ENCODE data around the gene TMEM87B.

The TMEM87B gene

GRCh38 chr2:112144966-112145365 lies 89.9 kb downstream of the TMEM87B start:
- H3K36me3 ChIP-seq (ENCODE audit: insufficient read depth, low read length): no peaks in the 10 kb centered on the region
- no peak overlapping the region for H3K4me2 ChIP-seq (ENCODE audit: low read length)

GRCh38 chr2:112147382-112148168 lies 92.5 kb downstream of the TMEM87B start:
- no peaks in the 10 kb centered on the region for H3K36me3 ChIP-seq (ENCODE audit: insufficient read depth, low read length)
- no peak overlapping the region for H3K4me3 ChIP-seq (ENCODE audit: low read length)
- peak overlapping the region; percentile 21 for H3K9ac ChIP-seq (ENCODE audit: low read depth, low read length)
- H3K4me1 ChIP-seq (ENCODE audit: control insufficient read depth, insufficient read depth, low read length): peaks cover 28% of the 10 kb centered on the region
- no peaks in the 10 kb centered on the region for H3K27me3 ChIP-seq (ENCODE audit: control insufficient read depth, insufficient read depth, low read length)
- H3K4me2 ChIP-seq (ENCODE audit: low read length): peak overlapping the region; percentile 16
- no peaks in the 10 kb centered on the region for H3K9me3 ChIP-seq (replicated peaks; ENCODE audit: low read length)

More at GRCh38 chr2:112144966-112145365, 89.9 kb downstream of the TMEM87B start:
- peaks cover 19% of the 10 kb centered on the region for H3K4me1 ChIP-seq (ENCODE audit: control insufficient read depth, insufficient read depth, low read length)
- no peak overlapping the region for H3K4me3 ChIP-seq (ENCODE audit: low read length)
- H3K9ac ChIP-seq (ENCODE audit: low read depth, low read length): no peak overlapping the region
- H3K9me3 ChIP-seq (replicated peaks; ENCODE audit: low read length): no peaks in the 10 kb centered on the region
- H3K27me3 ChIP-seq (ENCODE audit: control insufficient read depth, insufficient read depth, low read length): no peaks in the 10 kb centered on the region

- H3K9me3 ChIP-seq (replicated peaks; ENCODE audit: low read length): no peaks in the 10 kb centered on the region
- no peak overlapping the region for H3K4me3 ChIP-seq (ENCODE audit: low read length)
- no peak overlapping the region for H3K9ac ChIP-seq (ENCODE audit: low read depth, low read length)
- H3K4me1 ChIP-seq (ENCODE audit: control insufficient read depth, insufficient read depth, low read length): peaks cover 33% of the 10 kb centered on the region
- no peak overlapping the region for H3K4me2 ChIP-seq (ENCODE audit: low read length)
- H3K36me3 ChIP-seq (ENCODE audit: insufficient read depth, low read length): no peaks in the 10 kb centered on the region
- H3K27me3 ChIP-seq (ENCODE audit: control insufficient read depth, insufficient read depth, low read length): no peaks in the 10 kb centered on the region
Measured at GRCh38 chr2:112148477-112148876, 93.4 kb downstream of the TMEM87B start.

GRCh38 chr2:112149194-112149593 lies 94.1 kb downstream of the TMEM87B start:
- peaks cover 35% of the 10 kb centered on the region for H3K4me1 ChIP-seq (ENCODE audit: control insufficient read depth, insufficient read depth, low read length)
- H3K4me2 ChIP-seq (ENCODE audit: low read length): no peak overlapping the region
- no peaks in the 10 kb centered on the region for H3K36me3 ChIP-seq (ENCODE audit: insufficient read depth, low read length)
- no peak overlapping the region for H3K9ac ChIP-seq (ENCODE audit: low read depth, low read length)
- no peaks in the 10 kb centered on the region for H3K9me3 ChIP-seq (replicated peaks; ENCODE audit: low read length)
- no peak overlapping the region for H3K4me3 ChIP-seq (ENCODE audit: low read length)
- H3K27me3 ChIP-seq (ENCODE audit: control insufficient read depth, insufficient read depth, low read length): no peaks in the 10 kb centered on the region

GRCh38 chr2:112149866-112150435 lies 94.9 kb downstream of the TMEM87B start:
- Histone ChIP-seq H3K4me1 (ENCODE audit: control insufficient read depth, insufficient read depth, low read length) (peaks cover 35% of the 10 kb centered on the region), H3K4me2 (ENCODE audit: low read length) (no peak overlapping the region), H3K27me3 (ENCODE audit: control insufficient read depth, insufficient read depth, low read length) (no peaks in the 10 kb centered on the region), H3K4me3 (ENCODE audit: low read length) (no peak overlapping the region), H3K36me3 (ENCODE audit: insufficient read depth, low read length) (no peaks in the 10 kb centered on the region), H3K9ac (ENCODE audit: low read depth, low read length) (peak overlapping the region; percentile 57), H3K9me3 (replicated peaks; ENCODE audit: low read length) (no peaks in the 10 kb centered on the region)

GRCh38 chr2:112150447-112150846 lies 95.4 kb downstream of the TMEM87B start:
- Histone ChIP-seq H3K36me3 (ENCODE audit: insufficient read depth, low read length) (no peaks in the 10 kb centered on the region), H3K9me3 (replicated peaks; ENCODE audit: low read length) (no peaks in the 10 kb centered on the region), H3K27me3 (ENCODE audit: control insufficient read depth, insufficient read depth, low read length) (no peaks in the 10 kb centered on the region), H3K4me2 (ENCODE audit: low read length) (no peak overlapping the region), H3K4me1 (ENCODE audit: control insufficient read depth, insufficient read depth, low read length) (peaks cover 38% of the 10 kb centered on the region), H3K4me3 (ENCODE audit: low read length) (no peak overlapping the region), H3K9ac (ENCODE audit: low read depth, low read length) (peak overlapping the region; percentile 64)

GRCh38 chr2:112150851-112151250 lies 95.8 kb downstream of the TMEM87B start:
- peaks cover 42% of the 10 kb centered on the region for H3K4me1 ChIP-seq (ENCODE audit: control insufficient read depth, insufficient read depth, low read length)
- no peaks in the 10 kb centered on the region for H3K27me3 ChIP-seq (ENCODE audit: control insufficient read depth, insufficient read depth, low read length)
- H3K9ac ChIP-seq (ENCODE audit: low read depth, low read length): peak overlapping the region; percentile 64

GRCh38 chr2:112151271-112151670 lies 96.2 kb downstream of the TMEM87B start:
- no peak overlapping the region for H3K4me2 ChIP-seq (ENCODE audit: low read length)
- H3K4me3 ChIP-seq (ENCODE audit: low read length): no peak overlapping the region
- H3K27me3 ChIP-seq (ENCODE audit: control insufficient read depth, insufficient read depth, low read length): no peaks in the 10 kb centered on the region
- peak overlapping the region; percentile 64 for H3K9ac ChIP-seq (ENCODE audit: low read depth, low read length)
- H3K36me3 ChIP-seq (ENCODE audit: insufficient read depth, low read length): no peaks in the 10 kb centered on the region
- H3K4me1 ChIP-seq (ENCODE audit: control insufficient read depth, insufficient read depth, low read length): peaks cover 46% of the 10 kb centered on the region
- H3K9me3 ChIP-seq (replicated peaks; ENCODE audit: low read length): no peaks in the 10 kb centered on the region

More at GRCh38 chr2:112150851-112151250, 95.8 kb downstream of the TMEM87B start:
- no peaks in the 10 kb centered on the region for H3K36me3 ChIP-seq (ENCODE audit: insufficient read depth, low read length)
- no peaks in the 10 kb centered on the region for H3K9me3 ChIP-seq (replicated peaks; ENCODE audit: low read length)
- no peak overlapping the region for H3K4me2 ChIP-seq (ENCODE audit: low read length)
- H3K4me3 ChIP-seq (ENCODE audit: low read length): no peak overlapping the region

- Histone ChIP-seq H3K4me3 (ENCODE audit: low read length) (no peak overlapping the region), H3K9me3 (replicated peaks; ENCODE audit: low read length) (no peaks in the 10 kb centered on the region), H3K4me2 (ENCODE audit: low read length) (no peak overlapping the region), H3K27me3 (ENCODE audit: control insufficient read depth, insufficient read depth, low read length) (no peaks in the 10 kb centered on the region), H3K4me1 (ENCODE audit: control insufficient read depth, insufficient read depth, low read length) (peaks cover 52% of the 10 kb centered on the region), H3K9ac (ENCODE audit: low read depth, low read length) (no peak overlapping the region), H3K36me3 (ENCODE audit: insufficient read depth, low read length) (no peaks in the 10 kb centered on the region)
Measured at GRCh38 chr2:112151701-112152440, 96.8 kb downstream of the TMEM87B start.

- no peak overlapping the region for H3K4me3 ChIP-seq (ENCODE audit: low read length)
- peaks cover 48% of the 10 kb centered on the region for H3K4me1 ChIP-seq (ENCODE audit: control insufficient read depth, insufficient read depth, low read length)
- H3K4me2 ChIP-seq (ENCODE audit: low read length): no peak overlapping the region
- peak overlapping the region; percentile 38 for H3K9ac ChIP-seq (ENCODE audit: low read depth, low read length)
- H3K27me3 ChIP-seq (ENCODE audit: control insufficient read depth, insufficient read depth, low read length): no peaks in the 10 kb centered on the region
- no peaks in the 10 kb centered on the region for H3K36me3 ChIP-seq (ENCODE audit: insufficient read depth, low read length)
- no peaks in the 10 kb centered on the region for H3K9me3 ChIP-seq (replicated peaks; ENCODE audit: low read length)
Measured at GRCh38 chr2:112152476-112153178, 97.6 kb downstream of the TMEM87B start.

GRCh38 chr2:112153179-112153490 lies 98.1 kb downstream of the TMEM87B start:
- H3K4me2 ChIP-seq (ENCODE audit: low read length): no peak overlapping the region
- H3K36me3 ChIP-seq (ENCODE audit: insufficient read depth, low read length): no peaks in the 10 kb centered on the region
- H3K9ac ChIP-seq (ENCODE audit: low read depth, low read length): peak overlapping the region; percentile 42
- peaks cover 43% of the 10 kb centered on the region for H3K4me1 ChIP-seq (ENCODE audit: control insufficient read depth, insufficient read depth, low read length)
- H3K4me3 ChIP-seq (ENCODE audit: low read length): no peak overlapping the region
- no peaks in the 10 kb centered on the region for H3K9me3 ChIP-seq (replicated peaks; ENCODE audit: low read length)
- H3K27me3 ChIP-seq (ENCODE audit: control insufficient read depth, insufficient read depth, low read length): no peaks in the 10 kb centered on the region
